GM23248 (cell line): ENCODE results near the gene VANGL1.

Source experiments
- EZH2 ChIP-seq: fragments of 200-600 bp; sonication (generic); IDR thresholded peaks from 2 replicates; pipeline ENCODE4 v1.6.1; 2018; ENCODE audit warnings: antibody characterized with exemption, mild to moderate bottlenecking; ENCODE audit not compliant: insufficient read depth, poor library complexity, severe bottlenecking
- EZH2phosphoT487 ChIP-seq: fragments of 200-600 bp; sonication (generic); IDR thresholded peaks from 2 replicates; pipeline ENCODE4 v1.6.1; 2018; ENCODE audit warnings: antibody characterized with exemption, moderate library complexity, mild to moderate bottlenecking, low read depth; ENCODE audit not compliant: insufficient read depth

DNA sequence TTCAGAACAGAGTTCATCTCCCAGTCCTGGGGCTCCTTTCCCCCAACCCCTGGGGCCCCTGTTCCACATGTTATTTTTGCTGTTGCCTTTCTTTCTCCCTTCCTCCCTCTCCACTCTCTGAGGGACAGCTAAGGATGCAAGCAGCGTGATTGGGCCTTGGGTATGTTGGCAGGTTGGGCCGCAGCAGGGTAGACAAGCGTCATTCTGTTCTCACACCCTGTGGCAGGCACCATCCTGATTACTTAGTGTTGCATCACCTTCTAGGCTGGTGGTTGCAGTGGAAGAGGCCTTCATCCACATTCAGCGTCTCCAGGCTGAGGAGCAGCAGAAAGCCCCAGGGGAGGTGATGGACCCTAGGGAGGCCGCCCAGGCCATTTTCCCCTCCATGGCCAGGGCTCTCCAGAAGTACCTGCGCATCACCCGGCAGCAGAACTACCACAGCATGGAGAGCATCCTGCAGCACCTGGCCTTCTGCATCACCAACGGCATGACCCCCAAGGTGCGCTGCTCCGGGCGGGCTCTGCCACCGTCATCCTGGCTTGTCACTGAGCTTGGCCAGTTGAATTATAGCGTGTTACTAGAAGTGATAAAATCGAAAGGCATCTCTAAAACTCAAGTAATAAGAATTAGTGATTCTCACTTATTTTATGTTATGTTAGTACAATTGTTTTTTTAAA is 43.4 kb downstream of the VANGL1 start:
- TF ChIP-seq EZH2 (no peak), EZH2phosphoT487 (no peak)
